A673 (cell line): ENCODE results near the gene INSR. TPM values are rescaled to one million over a fixed set of nuclear protein-coding genes. Genes with fewer than 3 reads are reported as not detected.
A peak's percentile ranks its signal among the peaks of the same experiment; 100 is the strongest.

Source experiments
- BruUV-seq: library from RNA; stranded (reverse); fragments of 400-500 nt; replicated peaks from 2 replicates; lab custom pipeline; 2021; lab: Mats Ljungman, UMichigan
- CTCF ChIA-PET: fragments of 300-600 bp; sonication (Branson Sonifier 250); formaldehyde crosslinking; loops from one replicate; lab custom pipeline; 2022; ENCODE audit warnings: antibody characterized with exemption; lab: Charles Lee
- POLR2A ChIA-PET: fragments of 300-600 bp; sonication (Branson Sonifier 250); formaldehyde crosslinking; loops from one replicate; lab custom pipeline; 2022; ENCODE audit warnings: antibody characterized with exemption; ENCODE audit not compliant: low non-redundant PET; lab: Charles Lee
- DNase-seq: peaks from one replicate; pipeline ENCODE4 v3.0.0-alpha.2; 2015; ENCODE audit warnings: low spot score
- H3K27ac ChIP-seq: fragments of 200-600 bp; sonication (generic); 2 replicates; pipeline ENCODE4 v1.5.1; 2016; ENCODE audit warnings: mixed run types, low read depth, mild to moderate bottlenecking, mixed read lengths, antibody characterized with exemption, low read length; ENCODE audit not compliant: poor library complexity, severe bottlenecking
- H3K27me3 ChIP-seq: fragments of 200-600 bp; sonication (generic); replicated peaks from 2 replicates; pipeline ENCODE4 v1.6.1; 2017; ENCODE audit warnings: mixed run types, low read depth, mild to moderate bottlenecking, mixed read lengths, antibody characterized with exemption, low read length; ENCODE audit not compliant: insufficient read depth, poor library complexity
- H3K36me3 ChIP-seq: fragments of 200-600 bp; sonication (generic); 2 replicates; pipeline ENCODE4 v1.6.1; 2016; ENCODE audit warnings: mixed run types, mild to moderate bottlenecking, mixed read lengths, antibody characterized with exemption, low read length; ENCODE audit not compliant: insufficient read depth, poor library complexity, severe bottlenecking
- H3K4me1 ChIP-seq: fragments of 200-600 bp; sonication (generic); 2 replicates; pipeline ENCODE4 v1.6.1; 2017; ENCODE audit warnings: mixed run types, mild to moderate bottlenecking, mixed read lengths, antibody characterized with exemption, low read length; ENCODE audit not compliant: insufficient read depth, poor library complexity, severe bottlenecking
- H3K4me3 ChIP-seq: fragments of 200-600 bp; sonication (generic); 2 replicates; pipeline ENCODE4 v1.5.1; 2016; ENCODE audit warnings: low read depth, mixed run types, mild to moderate bottlenecking, mixed read lengths, low read length; ENCODE audit not compliant: poor library complexity, severe bottlenecking
- H3K9me3 ChIP-seq: fragments of 200-600 bp; sonication (generic); 2 replicates; pipeline ENCODE4 v1.6.1; 2016; ENCODE audit warnings: mixed run types, low read depth, mild to moderate bottlenecking, mixed read lengths, antibody characterized with exemption, low read length; ENCODE audit not compliant: poor library complexity, severe bottlenecking
- EZH2 ChIP-seq: fragments of 200-600 bp; sonication (generic); IDR thresholded peaks from 2 replicates; pipeline ENCODE4 v1.6.1; 2017; ENCODE audit warnings: borderline replicate concordance, low read depth, mild to moderate bottlenecking, mixed read lengths, antibody characterized with exemption, low read length; ENCODE audit not compliant: poor library complexity, severe bottlenecking
- intact Hi-C: fragments of 100-400 bp; cut with micrococcal nuclease; formaldehyde crosslinking; loops from one replicate; pipeline ENCODE4 v1.10.0; 2022; ENCODE audit not compliant: unreplicated experiment
- total RNA-seq: library from RNA; stranded (reverse); gene quantifications from 2 replicates; pipeline ENCODE4 v1.2.3, GENCODE V29; 2021
- TF ChIP-seq, protein P1 (sequence below): fragments of 300-800, 200-600 bp; sonication (generic); conservative IDR thresholded peaks from 2 replicates; pipeline ENCODE4 v1.5.1; 2017; ENCODE audit warnings: low read depth, mild to moderate bottlenecking, antibody characterized with exemption, low read length, moderate library complexity, mixed read lengths

INSR gene
- total RNA-seq, 1 experiment from 2014 or later: 12.9 TPM

DNA sequence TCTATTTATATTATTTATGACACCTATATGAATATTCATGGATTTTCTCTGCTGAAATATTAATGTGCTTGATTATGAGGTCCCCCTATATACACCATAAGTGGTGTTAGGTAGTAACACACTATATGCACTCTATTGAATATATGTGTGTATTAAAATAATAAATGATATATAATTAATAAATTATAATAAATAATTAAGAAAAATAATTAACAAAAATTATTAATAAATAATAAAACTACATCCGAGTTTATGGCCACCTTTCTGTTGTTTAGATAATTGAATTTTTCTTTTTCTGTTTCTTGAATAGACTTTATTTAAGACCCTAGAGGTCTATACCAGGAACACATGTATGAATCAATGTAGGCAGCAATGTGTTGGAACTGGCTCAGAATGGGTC, 33.6 kb upstream of the INSR start:
- H3K4me1 ChIP-seq: no peaks in the 10 kb centered on the region
- H3K36me3 ChIP-seq: no peaks in the 10 kb centered on the region
- DNase-seq: no peak
- intact Hi-C loops: no loop called here
- H3K27me3 ChIP-seq: no peaks in the 10 kb centered on the region
- CTCF ChIA-PET: no interaction called here
- no peak overlapping the region for H3K4me3 ChIP-seq
- POLR2A ChIA-PET: no interaction called here
- H3K9me3 ChIP-seq: no peaks in the 10 kb centered on the region
- H3K27ac ChIP-seq: no peak overlapping the region
- TF ChIP-seq EZH2: no peak
- TF ChIP-seq, protein P1, sequence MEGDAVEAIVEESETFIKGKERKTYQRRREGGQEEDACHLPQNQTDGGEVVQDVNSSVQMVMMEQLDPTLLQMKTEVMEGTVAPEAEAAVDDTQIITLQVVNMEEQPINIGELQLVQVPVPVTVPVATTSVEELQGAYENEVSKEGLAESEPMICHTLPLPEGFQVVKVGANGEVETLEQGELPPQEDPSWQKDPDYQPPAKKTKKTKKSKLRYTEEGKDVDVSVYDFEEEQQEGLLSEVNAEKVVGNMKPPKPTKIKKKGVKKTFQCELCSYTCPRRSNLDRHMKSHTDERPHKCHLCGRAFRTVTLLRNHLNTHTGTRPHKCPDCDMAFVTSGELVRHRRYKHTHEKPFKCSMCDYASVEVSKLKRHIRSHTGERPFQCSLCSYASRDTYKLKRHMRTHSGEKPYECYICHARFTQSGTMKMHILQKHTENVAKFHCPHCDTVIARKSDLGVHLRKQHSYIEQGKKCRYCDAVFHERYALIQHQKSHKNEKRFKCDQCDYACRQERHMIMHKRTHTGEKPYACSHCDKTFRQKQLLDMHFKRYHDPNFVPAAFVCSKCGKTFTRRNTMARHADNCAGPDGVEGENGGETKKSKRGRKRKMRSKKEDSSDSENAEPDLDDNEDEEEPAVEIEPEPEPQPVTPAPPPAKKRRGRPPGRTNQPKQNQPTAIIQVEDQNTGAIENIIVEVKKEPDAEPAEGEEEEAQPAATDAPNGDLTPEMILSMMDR: no peak
- BruUV-seq: no TSS peak

DNA sequence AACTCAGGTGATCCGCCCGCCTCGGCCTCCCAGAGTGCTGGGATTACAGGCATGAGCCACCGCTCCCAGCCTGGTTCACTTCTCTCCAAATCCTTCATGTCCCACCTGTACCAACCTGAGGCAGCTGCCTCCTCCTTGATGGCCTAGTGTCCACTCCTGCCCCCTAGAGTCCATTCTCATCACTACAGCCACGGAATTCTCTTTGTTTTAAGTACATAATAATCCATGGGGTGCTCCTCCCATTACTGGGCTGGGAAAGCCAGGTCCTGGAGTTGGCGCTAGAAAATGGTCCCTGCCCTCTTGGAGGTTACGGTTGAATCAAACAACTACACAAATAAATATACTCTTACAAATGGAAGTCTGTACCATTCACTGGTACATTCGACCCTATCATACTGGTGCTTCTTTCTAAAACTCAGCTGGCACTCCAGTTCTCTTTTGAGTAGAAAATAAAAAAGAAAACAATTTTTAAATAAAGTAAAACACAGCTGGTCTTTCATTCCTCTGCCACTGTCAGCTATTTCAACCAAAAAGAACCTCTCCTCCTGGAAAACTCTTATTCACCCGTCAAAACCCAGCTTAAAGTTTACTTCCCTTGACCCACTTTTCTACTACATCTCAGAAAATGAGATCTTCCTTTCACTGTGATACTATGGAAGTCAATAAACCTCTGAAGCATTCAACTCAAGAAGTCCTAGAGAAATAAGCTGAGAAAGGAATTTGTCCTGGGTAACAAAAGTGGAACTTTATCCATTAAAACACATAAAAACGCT, 32.1 kb upstream of the INSR start:
- no peak overlapping the region for H3K4me3 ChIP-seq
- POLR2A ChIA-PET: interaction anchor here (0.6 to 0.7 kb wide), 2 partner anchors 46 to 796 kb away, joined by 4 read pairs; partner anchors contain the start of gene TNFSF9
- no peak for TF ChIP-seq EZH2
- TF ChIP-seq, protein P1: peak; percentile 61
- H3K4me1 ChIP-seq: no peaks in the 10 kb centered on the region
- no peaks in the 10 kb centered on the region for H3K36me3 ChIP-seq
- DNase-seq: peak; percentile 43
- no peak overlapping the region for H3K27ac ChIP-seq
- CTCF ChIA-PET: no interaction called here
- no peaks in the 10 kb centered on the region for H3K9me3 ChIP-seq
- BruUV-seq: no TSS peak
- H3K27me3 ChIP-seq: no peaks in the 10 kb centered on the region
- intact Hi-C loops: no loop called here

DNA sequence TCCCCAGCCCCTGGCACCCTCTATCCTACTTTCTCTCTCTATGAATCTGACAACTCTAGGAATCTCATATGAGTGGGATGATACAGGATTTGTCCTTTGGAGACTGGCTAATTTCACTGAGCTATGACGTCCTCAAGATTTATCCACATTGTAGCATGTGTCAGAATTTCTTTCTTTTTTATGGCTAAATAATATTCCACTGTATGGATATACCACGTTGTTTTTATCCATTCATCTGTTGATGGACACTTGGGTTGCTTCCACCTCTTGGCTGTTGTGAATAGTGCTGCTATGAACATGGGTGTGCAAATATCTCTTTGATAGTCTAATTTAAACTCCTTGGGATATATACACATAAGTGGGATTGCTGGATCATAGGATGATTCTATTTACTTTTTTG, 24.0 kb upstream of the INSR start:
- no peak overlapping the region for H3K27ac ChIP-seq
- no peak for TF ChIP-seq EZH2
- TF ChIP-seq, protein P1: no peak
- no peak for DNase-seq
- no peaks in the 10 kb centered on the region for H3K27me3 ChIP-seq
- no TSS peak for BruUV-seq
- intact Hi-C loops: no loop called here
- ChIA-PET POLR2A (no interaction called here), CTCF (no interaction called here)
- H3K4me1 ChIP-seq: no peaks in the 10 kb centered on the region
- H3K9me3 ChIP-seq: no peaks in the 10 kb centered on the region
- no peak overlapping the region for H3K4me3 ChIP-seq
- no peaks in the 10 kb centered on the region for H3K36me3 ChIP-seq
